IMR-90 (cell line): ENCODE measurements around the gene DUSP9. TPM values are rescaled to one million over a fixed set of nuclear protein-coding genes. Genes with fewer than 3 reads are reported as not detected.

Experiments
- ATAC-seq: fragments of 200-7000 bp; cut with Tn5 transposase; 2 replicates; pipeline ENCODE4 v1.9.1; 2020; ENCODE audit warnings: low read depth, mild to moderate bottlenecking, moderate library complexity
- BruUV-seq: library from RNA; stranded (reverse); fragments of 400-500 nt; replicated peaks from 2 replicates; lab custom pipeline; 2021; lab: Mats Ljungman, UMichigan
- CTCF ChIA-PET: fragments of 300-600 bp; formaldehyde crosslinking; extraction: SDS; loops from one replicate; lab custom pipeline; 2021; ENCODE audit warnings: antibody characterized with exemption; lab: Yijun Ruan, JAX
- POLR2A ChIA-PET: fragments of 300-600 bp; sonication (Branson Sonifier 250); formaldehyde crosslinking; loops from one replicate; lab custom pipeline; 2022; ENCODE audit warnings: antibody characterized with exemption; ENCODE audit not compliant: unreplicated experiment; lab: Charles Lee
- DNase-seq: peaks from one replicate; pipeline ENCODE4 v3.0.0; 2013
- H2AFZ ChIP-seq: replicated peaks from 2 replicates; pipeline ENCODE3; 2013; ENCODE audit warnings: low read length, mild to moderate bottlenecking; ENCODE audit not compliant: poor library complexity
- H2AK5ac ChIP-seq: 2 replicates; pipeline ENCODE4 v1.6.1; 2013; ENCODE audit warnings: low read depth, low read length, inconsistent platforms
- H2AK9ac ChIP-seq: replicated peaks from 2 replicates; pipeline ENCODE3; 2013; ENCODE audit warnings: mild to moderate bottlenecking, low read depth, low read length, moderate library complexity; ENCODE audit not compliant: poor library complexity
- H2BK120ac ChIP-seq: 2 replicates; pipeline ENCODE4 v1.6.1; 2013; ENCODE audit warnings: low read depth, low read length, inconsistent platforms
- H2BK15ac ChIP-seq: 3 replicates; pipeline ENCODE4 v1.6.1; 2013; ENCODE audit warnings: low read depth, low read length, inconsistent platforms
- H2BK20ac ChIP-seq: 2 replicates; pipeline ENCODE4 v1.6.1; 2013; ENCODE audit warnings: low read depth, mild to moderate bottlenecking, inconsistent platforms, low read length, moderate library complexity
- H2BK5ac ChIP-seq: 2 replicates; pipeline ENCODE4 v1.6.1; 2013; ENCODE audit warnings: mild to moderate bottlenecking, low read depth, low read length, inconsistent platforms; ENCODE audit not compliant: poor library complexity, severe bottlenecking
- H3K14ac ChIP-seq: replicated peaks from 2 replicates; pipeline ENCODE4 v1.6.1; 2013; ENCODE audit warnings: low read depth, low read length, inconsistent platforms
- H3K18ac ChIP-seq: 2 replicates; pipeline ENCODE4 v1.6.1; 2013; ENCODE audit warnings: low read depth, low read length, control low read depth
- H3K23ac ChIP-seq: 2 replicates; pipeline ENCODE4 v1.6.1; 2013; ENCODE audit warnings: low read depth, low read length, inconsistent platforms
- H3K27ac ChIP-seq: 2 replicates; pipeline ENCODE4 v1.5.1; 2013; ENCODE audit warnings: mild to moderate bottlenecking, control low read depth, low read length; ENCODE audit not compliant: insufficient read depth
- H3K27me3 ChIP-seq: 2 replicates; pipeline ENCODE4 v1.6.1; 2013; ENCODE audit warnings: low read length; ENCODE audit not compliant: control insufficient read depth, insufficient read depth
- H3K36me3 ChIP-seq: 2 replicates; pipeline ENCODE4 v1.6.1; 2013; ENCODE audit warnings: low read length, mixed read lengths; ENCODE audit not compliant: control insufficient read depth, insufficient read depth
- H3K4ac ChIP-seq: 2 replicates; pipeline ENCODE4 v1.6.1; 2013; ENCODE audit warnings: low read depth, low read length, inconsistent platforms
- H3K4me1 ChIP-seq: 2 replicates; pipeline ENCODE4 v1.6.1; 2013; ENCODE audit warnings: low read length, mixed read lengths; ENCODE audit not compliant: control insufficient read depth, insufficient read depth
- H3K4me2 ChIP-seq: 2 replicates; pipeline ENCODE4 v1.6.1; 2013; ENCODE audit warnings: low read depth, mild to moderate bottlenecking, control low read depth, low read length, moderate library complexity
- H3K4me3 ChIP-seq: 2 replicates; pipeline ENCODE4 v1.5.1; 2013; ENCODE audit warnings: low read depth, mild to moderate bottlenecking, control low read depth, low read length, moderate library complexity; ENCODE audit not compliant: insufficient read depth
- H3K56ac ChIP-seq: 2 replicates; pipeline ENCODE4 v1.6.1; 2013; ENCODE audit warnings: low read length, inconsistent platforms; ENCODE audit not compliant: insufficient read depth; ENCODE audit errors: extremely low read depth
- H3K79me1 ChIP-seq, 2 experiments: 2 replicates each; pipeline ENCODE4 v1.6.1; 2013; ENCODE audit warnings: low read length in 2 of 2, inconsistent platforms in 1 of 2, low read depth in 1 of 2
- H3K9ac ChIP-seq: 2 replicates; pipeline ENCODE4 v1.6.1; 2013; ENCODE audit warnings: low read depth, low read length, control low read depth
- H3K9me1 ChIP-seq: 2 replicates; pipeline ENCODE4 v1.6.1; 2013; ENCODE audit warnings: low read length, inconsistent platforms; ENCODE audit not compliant: insufficient read depth
- H3K9me3 ChIP-seq: 2 replicates; pipeline ENCODE4 v1.6.1; 2013; ENCODE audit warnings: low read length; ENCODE audit not compliant: control insufficient read depth, insufficient read depth
- H4K20me1 ChIP-seq: 2 replicates; pipeline ENCODE4 v1.6.1; 2013; ENCODE audit warnings: low read length, inconsistent platforms; ENCODE audit not compliant: insufficient read depth
- H4K5ac ChIP-seq: 2 replicates; pipeline ENCODE4 v1.6.1; 2013; ENCODE audit warnings: mild to moderate bottlenecking, low read depth, low read length, control low read depth
- H4K8ac ChIP-seq, 2 experiments: 2 replicates each; pipeline ENCODE4 v1.6.1; 2013; ENCODE audit warnings: low read depth in 2 of 2, low read length in 2 of 2, control low read depth in 1 of 2, inconsistent platforms in 1 of 2
- H4K91ac ChIP-seq: 2 replicates; pipeline ENCODE4 v1.6.1; 2013; ENCODE audit warnings: low read depth, low read length, inconsistent platforms; ENCODE audit not compliant: insufficient read depth
- BHLHE40 ChIP-seq: fragments of 150-350 bp; IDR thresholded peaks from 2 replicates; pipeline ENCODE4 v1.6.1; 2016; ENCODE audit warnings: mild to moderate bottlenecking, low read depth, low read length
- CEBPB ChIP-seq: IDR thresholded peaks from 2 replicates; pipeline ENCODE4 v1.6.1; 2012; ENCODE audit warnings: low read depth, low read length, improper control_type of control experiment
- CHD1 ChIP-seq: IDR thresholded peaks from 2 replicates; pipeline ENCODE4 v1.6.1; 2012; ENCODE audit warnings: low read depth, low read length, improper control_type of control experiment
- FOS ChIP-seq: fragments of 150-350 bp; IDR thresholded peaks from 2 replicates; pipeline ENCODE4 v1.6.1; 2016; ENCODE audit warnings: low read depth, low read length
- MAFK ChIP-seq: IDR thresholded peaks from 2 replicates; pipeline ENCODE4 v1.6.1; 2012; ENCODE audit warnings: low read depth, low read length, improper control_type of control experiment
- MAZ ChIP-seq: IDR thresholded peaks from 2 replicates; pipeline ENCODE4 v1.6.1; 2012; ENCODE audit warnings: low read depth, mild to moderate bottlenecking, low read length, improper control_type of control experiment, moderate library complexity, borderline replicate concordance
- MXI1 ChIP-seq: IDR thresholded peaks from 2 replicates; pipeline ENCODE4 v1.6.1; 2012; ENCODE audit warnings: low read depth, mild to moderate bottlenecking, low read length, moderate library complexity, borderline replicate concordance
- NFE2L2 ChIP-seq: fragments of 150-350 bp; IDR thresholded peaks from 2 replicates; pipeline ENCODE4 v1.6.1; 2016; ENCODE audit warnings: low read depth, mild to moderate bottlenecking, low read length
- POLR2A ChIP-seq: IDR thresholded peaks from 2 replicates; pipeline ENCODE4 v1.6.1; 2012; ENCODE audit warnings: mild to moderate bottlenecking, low read depth, low read length
- RAD21 ChIP-seq: IDR thresholded peaks from 2 replicates; pipeline ENCODE4 v1.6.1; 2012; ENCODE audit warnings: low read length, improper control_type of control experiment
- RCOR1 ChIP-seq: IDR thresholded peaks from 2 replicates; pipeline ENCODE4 v1.6.1; 2012; ENCODE audit warnings: mild to moderate bottlenecking, low read length, improper control_type of control experiment; ENCODE audit not compliant: insufficient replicate concordance
- RFX5 ChIP-seq: IDR thresholded peaks from 2 replicates; pipeline ENCODE4 v1.8.0; 2012; ENCODE audit warnings: low read depth, mild to moderate bottlenecking, low read length, moderate library complexity
- SMC3 ChIP-seq: fragments of 150-350 bp; IDR thresholded peaks from 2 replicates; pipeline ENCODE4 v1.6.1; 2016; ENCODE audit warnings: low read depth, mild to moderate bottlenecking, antibody characterized with exemption, low read length, moderate library complexity
- USF2 ChIP-seq: fragments of 150-350 bp; IDR thresholded peaks from 2 replicates; pipeline ENCODE4 v1.6.1; 2017; ENCODE audit warnings: mild to moderate bottlenecking, antibody characterized with exemption, low read length, low read depth
- WGBS, 2 experiments: methylation state at CpG; one replicate each; pipeline versions ENCODE4 v1.1.5 to v1.1.7; 2013; ENCODE audit warnings: missing lambda C conversion rate in 2 of 2; ENCODE audit not compliant: insufficient read length in 1 of 2; ENCODE audit errors: extremely low coverage in 2 of 2; 5-methylcytosine and 5-hydroxymethylcytosine counted together
- dilution Hi-C: fragments of 300-500 bp; cut with HindIII; formaldehyde crosslinking; loops from one replicate; pipeline ENCODE4 v1.14.3; 2018; ENCODE audit warnings: low sequenced_read_pairs; ENCODE audit not compliant: unreplicated experiment
- in situ Hi-C: fragments of 300-500 bp; cut with MboI; formaldehyde crosslinking; loops from 3 replicates; pipeline ENCODE4 v1.14.3; 2019; ENCODE audit warnings: low sequenced_read_pairs, inconsistent platforms, mixed read lengths
- intact Hi-C: fragments of 100-400 bp; cut with micrococcal nuclease; formaldehyde crosslinking; loops from 2 replicates; pipeline ENCODE4 v1.10.0; 2022
- polyA plus RNA-seq, 3 experiments: library from polyadenylated mRNA; depleted of rRNA; stranded (reverse); fragments of >200 nt; gene quantifications; 2 replicates each; pipeline ENCODE4 v1.2.3, GENCODE V29; 2012; ENCODE audit warnings: low replicate concordance in 1 of 3
- total RNA-seq: library from RNA; depleted of rRNA; stranded (reverse); fragments of >200 nt; gene quantifications from 2 replicates; pipeline ENCODE4 v1.2.3, GENCODE V29; 2012
- TF ChIP-seq, protein P1 (sequence below): conservative IDR thresholded peaks from 2 replicates; pipeline ENCODE4 v1.5.1; 2012; ENCODE audit warnings: mild to moderate bottlenecking, low read depth, low read length, improper control_type of control experiment
- TF ChIP-seq, protein P2 (sequence below): fragments of 150-350 bp; IDR thresholded peaks from 2 replicates; pipeline ENCODE4 v1.6.1; 2016; ENCODE audit warnings: low read depth, mild to moderate bottlenecking, low read length, moderate library complexity, borderline replicate concordance

The DUSP9 gene
- total and polyA plus RNA-seq, 2 of the 4 experiments (the other 2 are of a cell fraction): under 0.01 to 0.09 TPM

GRCh38 chrX:153623310-153624029 lies 23.5 kb upstream of the DUSP9 start:
- WGBS, 2 experiments: 80% methylated on average over 6 of the region's 16 CpGs; no CpG with 5 or more reads in 1 of the 2 experiments
- Histone ChIP-seq H4K20me1 (no peaks in the 10 kb centered on the region), H2AK5ac (no peak overlapping the region), H2BK120ac (no peak overlapping the region), H4K8ac (no peak overlapping the region), H3K36me3 (no peaks in the 10 kb centered on the region), H3K9ac (no peak overlapping the region), H3K4me1 (no peaks in the 10 kb centered on the region), H4K5ac (no peak overlapping the region), H3K14ac (no peak overlapping the region), H3K79me1 (no peaks in the 10 kb centered on the region), H2BK20ac (no peak overlapping the region), H2AK9ac (no peak overlapping the region), H3K4ac (no peak overlapping the region), H3K4me3 (no peak overlapping the region), H3K27me3 (peaks cover 19% of the 10 kb centered on the region), H3K56ac (no peak overlapping the region), H3K9me3 (no peaks in the 10 kb centered on the region; the same call in 1 of the 2 replicates), H3K23ac (no peak overlapping the region), H3K18ac (no peak overlapping the region), H4K91ac (no peak overlapping the region), H3K9me1 (no peaks in the 10 kb centered on the region), H3K27ac (no peak overlapping the region), H2BK15ac (no peak overlapping the region), H2BK5ac (no peak overlapping the region), H3K4me2 (no peak overlapping the region), H2AFZ (no peak overlapping the region)
- POLR2A ChIA-PET: no interaction called here
- BruUV-seq: no TSS peak
- intact Hi-C loops: no loop called here
- TF ChIP-seq USF2 (no peak), NFE2L2 (no peak), MAFK (no peak), MAZ (no peak), RFX5 (no peak), POLR2A (no peak), RCOR1 (no peak), RAD21 (no peak), CEBPB (no peak), MXI1 (no peak), SMC3 (no peak), CHD1 (no peak), BHLHE40 (no peak), FOS (no peak)
- TF ChIP-seq, protein P1, sequence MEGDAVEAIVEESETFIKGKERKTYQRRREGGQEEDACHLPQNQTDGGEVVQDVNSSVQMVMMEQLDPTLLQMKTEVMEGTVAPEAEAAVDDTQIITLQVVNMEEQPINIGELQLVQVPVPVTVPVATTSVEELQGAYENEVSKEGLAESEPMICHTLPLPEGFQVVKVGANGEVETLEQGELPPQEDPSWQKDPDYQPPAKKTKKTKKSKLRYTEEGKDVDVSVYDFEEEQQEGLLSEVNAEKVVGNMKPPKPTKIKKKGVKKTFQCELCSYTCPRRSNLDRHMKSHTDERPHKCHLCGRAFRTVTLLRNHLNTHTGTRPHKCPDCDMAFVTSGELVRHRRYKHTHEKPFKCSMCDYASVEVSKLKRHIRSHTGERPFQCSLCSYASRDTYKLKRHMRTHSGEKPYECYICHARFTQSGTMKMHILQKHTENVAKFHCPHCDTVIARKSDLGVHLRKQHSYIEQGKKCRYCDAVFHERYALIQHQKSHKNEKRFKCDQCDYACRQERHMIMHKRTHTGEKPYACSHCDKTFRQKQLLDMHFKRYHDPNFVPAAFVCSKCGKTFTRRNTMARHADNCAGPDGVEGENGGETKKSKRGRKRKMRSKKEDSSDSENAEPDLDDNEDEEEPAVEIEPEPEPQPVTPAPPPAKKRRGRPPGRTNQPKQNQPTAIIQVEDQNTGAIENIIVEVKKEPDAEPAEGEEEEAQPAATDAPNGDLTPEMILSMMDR: no peak
- TF ChIP-seq, protein P2, sequence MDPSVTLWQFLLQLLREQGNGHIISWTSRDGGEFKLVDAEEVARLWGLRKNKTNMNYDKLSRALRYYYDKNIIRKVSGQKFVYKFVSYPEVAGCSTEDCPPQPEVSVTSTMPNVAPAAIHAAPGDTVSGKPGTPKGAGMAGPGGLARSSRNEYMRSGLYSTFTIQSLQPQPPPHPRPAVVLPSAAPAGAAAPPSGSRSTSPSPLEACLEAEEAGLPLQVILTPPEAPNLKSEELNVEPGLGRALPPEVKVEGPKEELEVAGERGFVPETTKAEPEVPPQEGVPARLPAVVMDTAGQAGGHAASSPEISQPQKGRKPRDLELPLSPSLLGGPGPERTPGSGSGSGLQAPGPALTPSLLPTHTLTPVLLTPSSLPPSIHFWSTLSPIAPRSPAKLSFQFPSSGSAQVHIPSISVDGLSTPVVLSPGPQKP: no peak
- DNase-seq: no peak
- CTCF ChIA-PET: interaction anchor here (1.2 kb wide), 1 partner anchor 14 kb away, joined by 4 read pairs; no protein-coding TSS in a partner anchor
- dilution Hi-C loops: no loop called here
- ATAC-seq: no peak
- in situ Hi-C loops: no loop called here
